ENCODE measurements around the gene PGF.

GRCh38 chr14:74963705-74964271 is 8.4 kb upstream of the PGF start:
- no peak for TF ChIP-seq POLR2AphosphoS5 (IDR thresholded peaks at IDR 0.05; ENCODE audit: insufficient read depth in 1 of 2, low read depth in 1 of 2)
- no peak for TF ChIP-seq POLR2A (IDR thresholded peaks at IDR 0.05)
- TF ChIP-seq CTCF (IDR thresholded peaks at IDR 0.05) = no peak

Data from vagina (tissue), 2 donors.